Large intestine (tissue), 3 donors: ENCODE data around the gene CR2. TPM values are rescaled to one million over a fixed set of nuclear protein-coding genes. Genes with fewer than 3 reads are reported as not detected.
"Not testable (repeated sequence)": the region's sequence is repeated elsewhere in the genome, so short reads cannot be mapped to it uniquely, and the experiment has no call there.

Source experiments
- DNase-seq, 2 donors: peaks; one replicate each; pipeline versions ENCODE4 v3.0.0 to v3.0.0-alpha.2; 2013
- H3K27ac ChIP-seq: one replicate; pipeline ENCODE4 v1.5.1; 2013; ENCODE audit warnings: low read length
- H3K27me3 ChIP-seq: 2 replicates; pipeline ENCODE4 v1.6.1; 2013; ENCODE audit warnings: low read length; ENCODE audit not compliant: control insufficient read depth, insufficient read depth
- H3K36me3 ChIP-seq: 2 replicates; pipeline ENCODE4 v1.6.1; 2013; ENCODE audit warnings: low read length; ENCODE audit not compliant: control insufficient read depth, insufficient read depth
- H3K4me1 ChIP-seq: one replicate; pipeline ENCODE4 v1.6.1; 2013; ENCODE audit warnings: low read length; ENCODE audit not compliant: control insufficient read depth, insufficient read depth
- H3K4me3 ChIP-seq: one replicate; pipeline ENCODE4 v1.5.1; 2013; ENCODE audit warnings: low read length
- H3K9me3 ChIP-seq: one replicate; pipeline ENCODE4 v1.6.1; 2013; ENCODE audit warnings: mild to moderate bottlenecking, low read depth, low read length, moderate library complexity; ENCODE audit not compliant: control insufficient read depth
- WGBS: methylation state at CpG from one replicate; pipeline ENCODE4 v1.1.5; 2013; ENCODE audit warnings: low lambda C conversion rate; ENCODE audit not compliant: insufficient coverage; 5-methylcytosine and 5-hydroxymethylcytosine counted together
- polyA plus RNA-seq: library from polyadenylated mRNA; unstranded; fragments of 120-200 nt; gene quantifications from one replicate; pipeline ENCODE4 v1.2.1, GENCODE V29; 2013

CR2 gene
- polyA plus RNA-seq, 1 donor: 0.27 TPM

- not testable (repeated sequence) for H3K4me3 ChIP-seq, H3K27ac ChIP-seq, H3K36me3 ChIP-seq, H3K27me3 ChIP-seq, H3K4me1 ChIP-seq, H3K9me3 ChIP-seq, DNase-seq
- no CpG with 5 or more reads among the region's 1 CpG for WGBS
These were observed 74.3 kb downstream of the CR2 start for GRCh38 chr1:207528401-207528800.

DNA sequence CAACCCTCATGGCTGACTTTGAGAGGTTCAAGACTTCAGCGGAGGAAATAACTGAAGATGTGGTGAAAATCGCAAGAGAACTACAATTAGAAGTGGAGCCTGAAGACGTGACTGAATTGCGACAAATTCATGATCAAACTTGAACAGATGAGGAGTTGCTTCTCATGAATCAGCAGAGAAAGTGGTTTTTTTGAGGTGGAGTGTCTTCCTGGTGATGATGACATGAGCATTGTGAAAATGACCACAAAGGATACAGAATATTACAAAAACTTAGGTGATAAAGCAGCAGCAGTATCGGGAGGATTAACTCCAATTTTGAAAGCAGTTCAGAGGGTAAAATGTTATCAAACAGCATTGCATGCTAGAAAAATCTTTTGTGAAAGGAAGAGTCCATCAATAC is 82.1 kb downstream of the CR2 start:
- not testable (repeated sequence) for H3K9me3 ChIP-seq, H3K4me1 ChIP-seq, H3K27me3 ChIP-seq, DNase-seq, H3K4me3 ChIP-seq, H3K27ac ChIP-seq, H3K36me3 ChIP-seq
- no CpG with 5 or more reads among the region's 5 CpGs for WGBS

Other genes with a start within 250 kb of the CR2 start
- gene CD55, start 132.7 kb upstream of the CR2 start, polyA plus RNA-seq: 24.1 TPM
- gene CR1, start 41.8 kb downstream of the CR2 start, polyA plus RNA-seq: 0.66 TPM
- gene CR1L, start 190.8 kb downstream of the CR2 start, polyA plus RNA-seq: 0.45 TPM